ENCODE data around the gene ARHGEF6.

ARHGEF6 gene

GRCh38 chrX:136697156-136697555, 83.6 kb downstream of the ARHGEF6 start:
- Histone ChIP-seq H3K36me3 (ENCODE audit: insufficient read depth, low read length) (0 out of 2 replicates have a peak, but pooled peaks cover 4% of the 10 kb centered on the region), H4K20me1 (ENCODE audit: insufficient read depth, low read length, poor library complexity, severe bottlenecking) (no peaks in the 10 kb centered on the region), H3K9me3 (ENCODE audit: insufficient read depth, low read depth, low read length) (no peaks in the 10 kb centered on the region), H3K4me1 (ENCODE audit: insufficient read depth, low read length, poor library complexity, severe bottlenecking) (peaks cover 13% of the 10 kb centered on the region), H3F3A (ENCODE audit: low read depth) (no peaks in the 10 kb centered on the region), H3K27me3 (ENCODE audit: insufficient read depth, low read length, poor library complexity, severe bottlenecking) (no peaks in the 10 kb centered on the region), H2AFZ (ENCODE audit: low read length) (no peak overlapping the region), H3K4me2 (ENCODE audit: low read depth, low read length, poor library complexity, severe bottlenecking) (peak overlapping the region; percentile 23), H3K4me3 (ENCODE audit: low read length, poor library complexity, severe bottlenecking) (no peak overlapping the region), H3K9ac (ENCODE audit: low read depth, low read length, poor library complexity, severe bottlenecking) (no peak overlapping the region), H3K9me2 (replicated peaks; ENCODE audit: low read depth, low read length) (no peaks in the 10 kb centered on the region), H3K79me2 (ENCODE audit: insufficient read depth, low read length) (no peaks in the 10 kb centered on the region)
- no peak for TF ChIP-seq EZH2phosphoT487 (IDR thresholded peaks at IDR 0.05; ENCODE audit: borderline replicate concordance)
- TF ChIP-seq CTCF (conservative IDR thresholded peaks at IDR 0.05; ENCODE audit: low read length): no peak

- no peak overlapping the region for H3K9ac ChIP-seq (ENCODE audit: low read depth, low read length, poor library complexity, severe bottlenecking)
- H3F3A ChIP-seq (ENCODE audit: low read depth): peaks cover 7% of the 10 kb centered on the region; the same call in 1 of the 2 replicates
- H3K4me1 ChIP-seq (ENCODE audit: insufficient read depth, low read length, poor library complexity, severe bottlenecking): peaks cover 37% of the 10 kb centered on the region
- TF ChIP-seq EZH2phosphoT487 (IDR thresholded peaks at IDR 0.05; ENCODE audit: borderline replicate concordance) (no peak), CTCF (conservative IDR thresholded peaks at IDR 0.05; ENCODE audit: low read length) (peak; percentile 72)
- no peak overlapping the region for H3K4me2 ChIP-seq (ENCODE audit: low read depth, low read length, poor library complexity, severe bottlenecking)
- H3K9me3 ChIP-seq (ENCODE audit: insufficient read depth, low read depth, low read length): no peaks in the 10 kb centered on the region
- 0 out of 2 replicates have a peak, but pooled peaks cover 2% of the 10 kb centered on the region for H3K36me3 ChIP-seq (ENCODE audit: insufficient read depth, low read length)
- H3K79me2 ChIP-seq (ENCODE audit: insufficient read depth, low read length): no peaks in the 10 kb centered on the region
- H3K27me3 ChIP-seq (ENCODE audit: insufficient read depth, low read length, poor library complexity, severe bottlenecking): no peaks in the 10 kb centered on the region
- no peaks in the 10 kb centered on the region for H3K9me2 ChIP-seq (replicated peaks; ENCODE audit: low read depth, low read length)
- H2AFZ ChIP-seq (ENCODE audit: low read length): no peak overlapping the region
- H4K20me1 ChIP-seq (ENCODE audit: insufficient read depth, low read length, poor library complexity, severe bottlenecking): no peaks in the 10 kb centered on the region
- H3K4me3 ChIP-seq (ENCODE audit: low read length, poor library complexity, severe bottlenecking): no peak overlapping the region
Observed at GRCh38 chrX:136694431-136695087, 86.2 kb downstream of the ARHGEF6 start.

GRCh38 chrX:136692271-136692670, 88.5 kb downstream of the ARHGEF6 start:
- Histone ChIP-seq H3K4me2 (ENCODE audit: low read depth, low read length, poor library complexity, severe bottlenecking) (no peak overlapping the region), H4K20me1 (ENCODE audit: insufficient read depth, low read length, poor library complexity, severe bottlenecking) (no peaks in the 10 kb centered on the region), H3K27me3 (ENCODE audit: insufficient read depth, low read length, poor library complexity, severe bottlenecking) (no peaks in the 10 kb centered on the region), H3K79me2 (ENCODE audit: insufficient read depth, low read length) (no peaks in the 10 kb centered on the region), H3K36me3 (ENCODE audit: insufficient read depth, low read length) (peaks cover 9% of the 10 kb centered on the region; the same call in 1 of the 2 replicates), H3K4me3 (ENCODE audit: low read length, poor library complexity, severe bottlenecking) (no peak overlapping the region), H3F3A (ENCODE audit: low read depth) (peaks cover 7% of the 10 kb centered on the region; the same call in 1 of the 2 replicates), H3K4me1 (ENCODE audit: insufficient read depth, low read length, poor library complexity, severe bottlenecking) (peaks cover 40% of the 10 kb centered on the region), H2AFZ (ENCODE audit: low read length) (no peak overlapping the region), H3K9ac (ENCODE audit: low read depth, low read length, poor library complexity, severe bottlenecking) (no peak overlapping the region), H3K9me2 (replicated peaks; ENCODE audit: low read depth, low read length) (no peaks in the 10 kb centered on the region), H3K9me3 (ENCODE audit: insufficient read depth, low read depth, low read length) (no peaks in the 10 kb centered on the region)
- TF ChIP-seq CTCF (conservative IDR thresholded peaks at IDR 0.05; ENCODE audit: low read length): no peak
- TF ChIP-seq EZH2phosphoT487 (IDR thresholded peaks at IDR 0.05; ENCODE audit: borderline replicate concordance): no peak

All from Loucy (cell line).